Mucosa of rectum (tissue), 2 donors: ENCODE results near the gene RNLS.
"Not testable (repeated sequence)": the region's sequence is repeated elsewhere in the genome, so short reads cannot be mapped to it uniquely, and the experiment has no call there.

Source experiments
- H3K27ac ChIP-seq, 2 donors: one replicate each; pipeline ENCODE4 v1.7.0; 2013; ENCODE audit warnings: inconsistent platforms in 2 of 2, low read depth in 2 of 2, low read length in 2 of 2
- H3K27me3 ChIP-seq, 2 donors: one replicate each; pipeline ENCODE4 v1.7.0; 2013; ENCODE audit warnings: low read length in 2 of 2; ENCODE audit not compliant: control insufficient read depth in 2 of 2, insufficient read depth in 2 of 2
- H3K36me3 ChIP-seq, 2 donors: one replicate each; pipeline ENCODE4 v1.7.0; 2013; ENCODE audit warnings: low read length in 2 of 2; ENCODE audit not compliant: control insufficient read depth in 2 of 2, insufficient read depth in 2 of 2
- H3K4me1 ChIP-seq, 2 donors: one replicate each; pipeline ENCODE4 v1.7.0; 2013; ENCODE audit warnings: low read length in 2 of 2, mild to moderate bottlenecking in 1 of 2; ENCODE audit not compliant: control insufficient read depth in 2 of 2, insufficient read depth in 2 of 2
- H3K4me3 ChIP-seq, 2 donors: one replicate each; pipeline ENCODE4 v1.7.0; 2013; ENCODE audit warnings: low read length in 2 of 2
- H3K9ac ChIP-seq, 2 donors: one replicate each; pipeline ENCODE4 v1.7.0; 2013; ENCODE audit warnings: low read length in 2 of 2, low read depth in 1 of 2, mild to moderate bottlenecking in 1 of 2
- H3K9me3 ChIP-seq, 2 donors: one replicate each; pipeline ENCODE4 v1.7.0; 2013; ENCODE audit warnings: low read length in 2 of 2; ENCODE audit not compliant: control insufficient read depth in 2 of 2
- donor health status: healthy.
- donor health status: Normal muscosa, but diverticular disease.

Gene RNLS

GRCh38 chr10:88292185-88292514 lies 291.0 kb downstream of the RNLS start:
- H3K27me3 ChIP-seq: no peaks in the 10 kb centered on the region
- no peaks in the 10 kb centered on the region for H3K9me3 ChIP-seq
- H3K4me3 ChIP-seq: no peak overlapping the region
- H3K4me1 ChIP-seq: peaks cover 0 to 13% of the 10 kb centered on the region in 2 donors
- no peak overlapping the region for H3K9ac ChIP-seq
- no peak overlapping the region for H3K27ac ChIP-seq
- no peaks in the 10 kb centered on the region for H3K36me3 ChIP-seq

GRCh38 chr10:88291289-88292184 lies 291.6 kb downstream of the RNLS start:
- Histone ChIP-seq H3K4me3 (no peak overlapping the region), H3K9ac (no peak overlapping the region), H3K27ac (no peak overlapping the region), H3K9me3 (no peaks in the 10 kb centered on the region), H3K4me1 (peaks cover 0 to 13% of the 10 kb centered on the region in 2 donors), H3K36me3 (no peaks in the 10 kb centered on the region), H3K27me3 (no peaks in the 10 kb centered on the region)

- Histone ChIP-seq H3K9ac (no peak overlapping the region), H3K36me3 (no peaks in the 10 kb centered on the region)
These were observed 293.8 kb downstream of the RNLS start for GRCh38 chr10:88289342-88289741.

GRCh38 chr10:88288320-88289059 lies 294.6 kb downstream of the RNLS start:
- H3K9me3 ChIP-seq: no peaks in the 10 kb centered on the region
- no peak overlapping the region for H3K9ac ChIP-seq
- H3K27ac ChIP-seq: peak overlapping the region in 1 of 2 donors; percentile 35
- H3K27me3 ChIP-seq: no peaks in the 10 kb centered on the region
- peaks cover 0 to 13% of the 10 kb centered on the region in 2 donors for H3K4me1 ChIP-seq
- H3K4me3 ChIP-seq: no peak overlapping the region
- no peaks in the 10 kb centered on the region for H3K36me3 ChIP-seq

More at GRCh38 chr10:88289342-88289741, 293.8 kb downstream of the RNLS start:
- Histone ChIP-seq H3K27me3 (no peaks in the 10 kb centered on the region), H3K4me3 (no peak overlapping the region), H3K27ac (no peak overlapping the region), H3K4me1 (peaks cover 0 to 13% of the 10 kb centered on the region in 2 donors), H3K9me3 (no peaks in the 10 kb centered on the region)

- H3K9ac ChIP-seq: no peak overlapping the region
- no peaks in the 10 kb centered on the region for H3K36me3 ChIP-seq
- no peaks in the 10 kb centered on the region for H3K9me3 ChIP-seq
- no peak overlapping the region for H3K4me3 ChIP-seq
- H3K4me1 ChIP-seq: peaks cover 0 to 13% of the 10 kb centered on the region in 2 donors
- H3K27me3 ChIP-seq: no peaks in the 10 kb centered on the region
- no peak overlapping the region for H3K27ac ChIP-seq
These were observed 297.1 kb downstream of the RNLS start for GRCh38 chr10:88286030-88286429.

GRCh38 chr10:88281592-88282347 lies 301.3 kb downstream of the RNLS start:
- Histone ChIP-seq H3K9ac (no peak overlapping the region), H3K27ac (peak overlapping the region in 1 of 2 donors; percentile 13), H3K36me3 (no peaks in the 10 kb centered on the region), H3K4me1 (no peaks in the 10 kb centered on the region), H3K27me3 (no peaks in the 10 kb centered on the region), H3K4me3 (no peak overlapping the region), H3K9me3 (no peaks in the 10 kb centered on the region)

GRCh38 chr10:88280518-88280917 lies 302.6 kb downstream of the RNLS start:
- Histone ChIP-seq H3K4me1 (no peaks in the 10 kb centered on the region), H3K4me3 (no peak overlapping the region), H3K36me3 (no peaks in the 10 kb centered on the region), H3K9ac (no peak overlapping the region), H3K9me3 (no peaks in the 10 kb centered on the region), H3K27me3 (no peaks in the 10 kb centered on the region), H3K27ac (no peak overlapping the region)

GRCh38 chr10:88278912-88279311 lies 304.2 kb downstream of the RNLS start:
- Histone ChIP-seq H3K36me3 (no peaks in the 10 kb centered on the region), H3K9me3 (no peaks in the 10 kb centered on the region), H3K9ac (no peak overlapping the region), H3K27me3 (no peaks in the 10 kb centered on the region), H3K4me1 (no peaks in the 10 kb centered on the region), H3K27ac (no peak overlapping the region), H3K4me3 (no peak overlapping the region)

- not testable (repeated sequence) for H3K27me3 ChIP-seq, H3K4me3 ChIP-seq, H3K9me3 ChIP-seq, H3K9ac ChIP-seq, H3K27ac ChIP-seq, H3K4me1 ChIP-seq, H3K36me3 ChIP-seq
These were observed 306.2 kb downstream of the RNLS start for GRCh38 chr10:88276945-88277344.

GRCh38 chr10:88274286-88274685 lies 308.8 kb downstream of the RNLS start:
- Histone ChIP-seq H3K27ac (no peak overlapping the region), H3K9me3 (no peaks in the 10 kb centered on the region), H3K36me3 (no peaks in the 10 kb centered on the region), H3K4me3 (no peak overlapping the region), H3K27me3 (no peaks in the 10 kb centered on the region), H3K9ac (no peak overlapping the region), H3K4me1 (peaks cover 0 to 3% of the 10 kb centered on the region in 2 donors)
